HepG2 (cell line): ENCODE measurements around the gene ZNF618.

Experiments
- CBFB ChIP-seq: sonication (generic); formaldehyde crosslinking; IDR thresholded peaks from 2 replicates; pipeline ENCODE4 v1.4.0; 2020; ENCODE audit warnings: missing genetic modification reagents
- EZH2 ChIP-seq: conservative IDR thresholded peaks from 2 replicates; pipeline ENCODE4 v1.6.1; 2012; ENCODE audit warnings: mild to moderate bottlenecking, low read depth, low read length, moderate library complexity
- KDM5B ChIP-seq: sonication (generic); formaldehyde crosslinking; IDR thresholded peaks from 2 replicates; pipeline ENCODE4 v1.4.0; 2020; ENCODE audit warnings: missing genetic modification reagents, mild to moderate bottlenecking, borderline replicate concordance
- POLR2A ChIP-seq, 2 experiments: IDR thresholded peaks; 2 replicates each; pipeline ENCODE4 v1.6.1; 2011; ENCODE audit warnings: low read depth in 2 of 2, low read length in 2 of 2, mild to moderate bottlenecking in 1 of 2, moderate library complexity in 1 of 2; ENCODE audit not compliant: insufficient read depth in 1 of 2
- TARDBP ChIP-seq: sonication (generic); formaldehyde crosslinking; IDR thresholded peaks from 2 replicates; pipeline ENCODE4 v1.8.0; 2022; ENCODE audit warnings: mild to moderate bottlenecking, missing genetic modification reagents
- TF ChIP-seq, protein P1 (sequence below): sonication (generic); formaldehyde crosslinking; IDR thresholded peaks from 2 replicates; pipeline ENCODE4 v1.4.0; 2020; ENCODE audit warnings: missing genetic modification reagents, borderline replicate concordance
- TF ChIP-seq, protein P2 (sequence below): sonication (generic); formaldehyde crosslinking; IDR thresholded peaks from 2 replicates; pipeline ENCODE4 v1.4.0; 2020; ENCODE audit warnings: mild to moderate bottlenecking, missing genetic modification reagents

DNA sequence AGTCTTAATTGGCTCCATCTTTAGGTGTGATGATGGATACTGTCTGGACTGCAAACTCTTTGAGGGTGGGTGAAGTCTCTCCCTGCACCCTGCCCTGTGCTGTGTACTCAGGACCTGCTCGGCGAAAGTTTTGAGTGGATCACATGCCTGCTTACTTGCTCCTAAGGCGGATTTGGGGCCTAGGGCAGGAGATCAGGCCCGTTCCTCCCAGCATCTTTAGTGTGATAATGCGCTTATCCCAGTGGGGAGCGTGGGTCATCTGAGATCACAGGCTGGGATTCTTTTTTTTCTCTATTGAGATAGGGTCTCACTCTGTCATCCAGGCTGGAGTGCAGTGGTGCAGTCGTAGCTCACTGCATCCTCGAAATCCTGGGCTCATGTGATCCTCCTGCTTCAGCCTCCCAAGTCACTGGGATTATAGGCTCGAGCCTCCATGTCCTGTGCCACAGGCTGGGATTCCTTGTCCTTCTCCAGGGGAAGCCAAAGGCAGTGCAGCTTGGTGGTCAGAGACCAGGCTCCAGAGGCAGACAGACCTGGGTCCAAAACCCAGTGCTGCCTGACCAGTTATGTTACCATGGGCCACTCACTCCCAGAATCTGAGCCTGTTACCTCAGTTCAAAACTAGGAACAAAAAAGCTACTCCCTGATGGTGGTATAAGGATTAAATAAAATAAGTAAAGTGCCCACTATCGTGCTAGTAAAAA, 59.7 kb downstream of the ZNF618 start:
- TF ChIP-seq TARDBP (CRISPR knock-in tag): no peak
- TF ChIP-seq KDM5B (CRISPR knock-in tag): no peak
- TF ChIP-seq, protein P1, sequence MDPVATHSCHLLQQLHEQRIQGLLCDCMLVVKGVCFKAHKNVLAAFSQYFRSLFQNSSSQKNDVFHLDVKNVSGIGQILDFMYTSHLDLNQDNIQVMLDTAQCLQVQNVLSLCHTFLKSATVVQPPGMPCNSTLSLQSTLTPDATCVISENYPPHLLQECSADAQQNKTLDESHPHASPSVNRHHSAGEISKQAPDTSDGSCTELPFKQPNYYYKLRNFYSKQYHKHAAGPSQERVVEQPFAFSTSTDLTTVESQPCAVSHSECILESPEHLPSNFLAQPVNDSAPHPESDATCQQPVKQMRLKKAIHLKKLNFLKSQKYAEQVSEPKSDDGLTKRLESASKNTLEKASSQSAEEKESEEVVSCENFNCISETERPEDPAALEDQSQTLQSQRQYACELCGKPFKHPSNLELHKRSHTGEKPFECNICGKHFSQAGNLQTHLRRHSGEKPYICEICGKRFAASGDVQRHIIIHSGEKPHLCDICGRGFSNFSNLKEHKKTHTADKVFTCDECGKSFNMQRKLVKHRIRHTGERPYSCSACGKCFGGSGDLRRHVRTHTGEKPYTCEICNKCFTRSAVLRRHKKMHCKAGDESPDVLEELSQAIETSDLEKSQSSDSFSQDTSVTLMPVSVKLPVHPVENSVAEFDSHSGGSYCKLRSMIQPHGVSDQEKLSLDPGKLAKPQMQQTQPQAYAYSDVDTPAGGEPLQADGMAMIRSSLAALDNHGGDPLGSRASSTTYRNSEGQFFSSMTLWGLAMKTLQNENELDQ (CRISPR knock-in tag): no peak
- TF ChIP-seq POLR2A (IDR thresholded peaks at IDR 0.05; ENCODE audit: insufficient read depth in 1 of 2, low read depth in 2 of 2, low read length in 2 of 2): no peak
- TF ChIP-seq CBFB (CRISPR knock-in tag): no peak
- TF ChIP-seq, protein P2, sequence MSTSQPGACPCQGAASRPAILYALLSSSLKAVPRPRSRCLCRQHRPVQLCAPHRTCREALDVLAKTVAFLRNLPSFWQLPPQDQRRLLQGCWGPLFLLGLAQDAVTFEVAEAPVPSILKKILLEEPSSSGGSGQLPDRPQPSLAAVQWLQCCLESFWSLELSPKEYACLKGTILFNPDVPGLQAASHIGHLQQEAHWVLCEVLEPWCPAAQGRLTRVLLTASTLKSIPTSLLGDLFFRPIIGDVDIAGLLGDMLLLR (CRISPR knock-in tag): no peak
- no peak for TF ChIP-seq EZH2
